Neutrophil (primary cell): ENCODE measurements around the gene DSCAM.

Source experiments
- H3K27ac ChIP-seq: fragments of 200-600 bp; sonication (generic); 2 replicates; pipeline ENCODE4 v1.5.1; 2016; ENCODE audit warnings: mild to moderate bottlenecking, moderate library complexity
- H3K27me3 ChIP-seq: fragments of 200-600 bp; sonication (generic); 2 replicates; pipeline ENCODE4 v1.6.0; 2016; ENCODE audit warnings: mild to moderate bottlenecking
- H3K36me3 ChIP-seq: fragments of 200-600 bp; sonication (generic); 2 replicates; pipeline ENCODE4 v1.5.1; 2017
- H3K4me1 ChIP-seq, 2 experiments: fragments of 200-600 bp in 1 of 2; sonication (generic) in 1 of 2; 1 replicate in 1 of 2; 2 replicates in 1 of 2; pipeline versions ENCODE4 v1.5.1 to v1.6.1; 2013 to 2016; ENCODE audit warnings: low read depth in 1 of 2, low read length in 1 of 2, mild to moderate bottlenecking in 1 of 2, moderate library complexity in 1 of 2; ENCODE audit not compliant: control insufficient read depth in 1 of 2, insufficient read depth in 1 of 2
- H3K4me3 ChIP-seq, 2 experiments: fragments of 200-600 bp in 1 of 2; sonication (generic) in 1 of 2; 1 replicate in 1 of 2; 2 replicates in 1 of 2; pipeline ENCODE4 v1.5.1; 2013 to 2016; ENCODE audit warnings: low read depth in 1 of 2, low read length in 1 of 2, mild to moderate bottlenecking in 1 of 2, moderate library complexity in 1 of 2
- H3K9me3 ChIP-seq: fragments of 200-600 bp; sonication (generic); 2 replicates; pipeline ENCODE4 v1.5.1; 2016
- TF ChIP-seq, protein P1 (sequence below): fragments of 200-600 bp; sonication (generic); IDR thresholded peaks from 2 replicates; pipeline ENCODE4 v1.5.1; 2016; ENCODE audit warnings: antibody characterized with exemption

Gene DSCAM

GRCh38 chr21:40685141-40685540, 161.8 kb downstream of the DSCAM start:
- H3K27me3 ChIP-seq, result no peaks in the 10 kb centered on the region
- H3K4me3 ChIP-seq, result no peak overlapping the region
- no peaks in the 10 kb centered on the region for H3K36me3 ChIP-seq
- H3K9me3 ChIP-seq, result no peaks in the 10 kb centered on the region
- TF ChIP-seq, protein P1, sequence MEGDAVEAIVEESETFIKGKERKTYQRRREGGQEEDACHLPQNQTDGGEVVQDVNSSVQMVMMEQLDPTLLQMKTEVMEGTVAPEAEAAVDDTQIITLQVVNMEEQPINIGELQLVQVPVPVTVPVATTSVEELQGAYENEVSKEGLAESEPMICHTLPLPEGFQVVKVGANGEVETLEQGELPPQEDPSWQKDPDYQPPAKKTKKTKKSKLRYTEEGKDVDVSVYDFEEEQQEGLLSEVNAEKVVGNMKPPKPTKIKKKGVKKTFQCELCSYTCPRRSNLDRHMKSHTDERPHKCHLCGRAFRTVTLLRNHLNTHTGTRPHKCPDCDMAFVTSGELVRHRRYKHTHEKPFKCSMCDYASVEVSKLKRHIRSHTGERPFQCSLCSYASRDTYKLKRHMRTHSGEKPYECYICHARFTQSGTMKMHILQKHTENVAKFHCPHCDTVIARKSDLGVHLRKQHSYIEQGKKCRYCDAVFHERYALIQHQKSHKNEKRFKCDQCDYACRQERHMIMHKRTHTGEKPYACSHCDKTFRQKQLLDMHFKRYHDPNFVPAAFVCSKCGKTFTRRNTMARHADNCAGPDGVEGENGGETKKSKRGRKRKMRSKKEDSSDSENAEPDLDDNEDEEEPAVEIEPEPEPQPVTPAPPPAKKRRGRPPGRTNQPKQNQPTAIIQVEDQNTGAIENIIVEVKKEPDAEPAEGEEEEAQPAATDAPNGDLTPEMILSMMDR, result no peak
- no peak overlapping the region for H3K27ac ChIP-seq
- no peaks in the 10 kb centered on the region for H3K4me1 ChIP-seq

DNA sequence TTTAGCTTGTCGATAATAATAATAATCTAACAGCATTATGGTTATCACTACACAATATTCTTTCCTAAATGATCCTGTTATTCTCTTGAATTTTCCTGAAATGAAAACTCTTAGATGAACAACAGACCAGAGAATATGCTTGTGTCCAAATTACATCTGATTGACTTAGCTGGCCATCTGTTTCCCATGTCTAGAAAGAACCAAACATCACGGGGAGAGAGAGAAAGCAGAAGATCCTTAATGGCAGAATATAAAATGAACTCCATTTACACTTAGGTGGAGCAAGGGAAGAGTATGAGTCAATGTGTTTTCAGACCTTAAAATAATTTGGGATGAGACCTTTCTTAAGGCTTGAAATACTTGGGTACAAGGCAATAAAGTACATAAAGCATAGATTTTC, 162.2 kb downstream of the DSCAM start:
- H3K9me3 ChIP-seq, result no peaks in the 10 kb centered on the region
- H3K4me3 ChIP-seq, result no peak overlapping the region
- TF ChIP-seq, protein P1, result no peak
- no peaks in the 10 kb centered on the region for H3K4me1 ChIP-seq
- no peak overlapping the region for H3K27ac ChIP-seq
- H3K36me3 ChIP-seq, result no peaks in the 10 kb centered on the region
- H3K27me3 ChIP-seq, result no peaks in the 10 kb centered on the region

GRCh38 chr21:40683349-40683748, 163.6 kb downstream of the DSCAM start:
- Histone ChIP-seq H3K4me1 (no peaks in the 10 kb centered on the region), H3K4me3 (no peak overlapping the region), H3K27ac (no peak overlapping the region), H3K27me3 (no peaks in the 10 kb centered on the region), H3K9me3 (no peaks in the 10 kb centered on the region), H3K36me3 (no peaks in the 10 kb centered on the region)
- TF ChIP-seq, protein P1, result no peak

DNA sequence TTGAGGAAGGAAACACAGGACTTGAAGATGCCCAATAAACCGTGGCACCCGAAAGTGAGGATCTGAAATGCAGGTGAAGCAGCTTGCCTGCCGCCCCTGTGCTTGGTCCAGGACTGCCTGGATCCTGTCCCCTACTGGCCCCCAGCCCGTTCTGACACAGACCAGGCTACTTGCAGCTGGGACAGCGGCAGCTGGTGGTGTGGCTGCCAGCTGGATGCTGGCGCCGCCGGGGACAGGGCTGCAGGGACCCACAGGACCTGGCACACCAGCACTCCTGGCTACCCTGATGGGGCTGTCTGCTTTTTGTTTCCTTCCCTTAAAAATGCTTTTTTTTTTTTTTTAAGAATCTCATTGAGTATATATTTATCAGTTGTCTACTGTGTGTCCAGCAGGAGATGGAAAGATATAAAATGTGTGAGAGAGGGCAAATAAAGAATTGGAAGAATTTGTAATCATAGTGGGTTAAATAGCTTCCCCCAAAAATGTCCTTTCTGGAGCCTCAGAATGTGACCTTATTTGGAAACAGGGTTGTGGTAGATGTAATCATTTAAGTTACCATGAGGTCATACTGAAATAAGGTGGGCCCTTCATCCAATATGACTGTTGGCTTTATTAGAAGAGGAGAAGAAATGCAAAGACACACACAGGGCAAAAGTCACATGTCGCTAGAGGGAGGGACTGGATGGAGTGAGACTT, 165.6 kb downstream of the DSCAM start:
- no peaks in the 10 kb centered on the region for H3K27me3 ChIP-seq
- no peaks in the 10 kb centered on the region for H3K9me3 ChIP-seq
- H3K36me3 ChIP-seq, result no peaks in the 10 kb centered on the region
- H3K4me1 ChIP-seq, result no peaks in the 10 kb centered on the region
- no peak overlapping the region for H3K27ac ChIP-seq
- H3K4me3 ChIP-seq, result no peak overlapping the region
- TF ChIP-seq, protein P1, result no peak

- Histone ChIP-seq H3K27ac (no peak overlapping the region), H3K4me1 (no peaks in the 10 kb centered on the region), H3K9me3 (no peaks in the 10 kb centered on the region), H3K36me3 (no peaks in the 10 kb centered on the region), H3K27me3 (no peaks in the 10 kb centered on the region), H3K4me3 (no peak overlapping the region)
- TF ChIP-seq, protein P1, result no peak
Observed at GRCh38 chr21:40680311-40680710, 166.6 kb downstream of the DSCAM start.
